Ammon's horn (tissue), 1 donor: ENCODE results near the gene KDELR1.
"Not testable (repeated sequence)": the region's sequence is repeated elsewhere in the genome, so short reads cannot be mapped to it uniquely, and the experiment has no call there.

Source experiments
- DNase-seq: peaks from one replicate; pipeline ENCODE4 v3.0.0-alpha.2; 2016; ENCODE audit warnings: low spot score

Gene KDELR1

DNA sequence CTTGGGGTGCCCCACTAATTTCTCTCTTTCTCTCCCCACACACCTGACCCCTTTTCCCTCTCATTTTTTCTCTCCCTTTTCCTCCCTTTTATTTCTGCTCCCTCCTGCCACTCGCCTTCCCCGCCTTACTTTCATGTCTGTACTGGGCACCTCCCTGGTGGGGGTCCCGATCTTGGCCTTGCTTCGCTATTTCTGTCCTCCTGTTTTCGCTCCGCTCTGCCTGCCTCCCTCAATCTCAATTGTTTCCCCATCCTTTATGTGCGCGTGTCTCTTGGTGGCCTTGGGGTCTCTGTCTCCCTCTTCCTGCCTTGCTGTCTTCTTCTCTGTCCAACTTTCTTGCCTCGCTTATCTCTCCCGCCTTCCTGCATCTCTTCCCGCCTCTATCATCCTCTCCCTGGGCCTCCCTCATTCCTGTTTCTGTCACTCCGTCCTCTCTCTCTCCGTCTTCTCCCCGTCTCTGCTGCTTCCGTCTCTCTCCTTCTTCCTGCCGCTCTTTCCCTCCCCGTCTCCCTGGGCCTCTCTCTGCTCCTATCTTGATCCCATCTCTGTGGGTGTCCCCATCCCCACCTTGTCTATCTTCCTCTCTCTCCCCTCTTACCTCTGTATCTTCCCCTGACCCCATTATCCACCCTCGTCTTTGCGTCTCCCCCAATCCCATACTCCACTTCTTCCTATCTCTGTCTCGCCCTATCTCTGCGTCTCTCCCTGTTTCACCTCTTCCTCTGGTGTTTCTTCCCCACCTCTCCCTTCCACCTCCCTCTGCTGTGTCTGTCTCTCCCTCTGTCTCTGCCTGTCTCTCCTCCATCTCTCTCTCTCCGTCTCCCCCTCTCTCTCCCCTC lies 6.1 kb upstream of the KDELR1 start:
- DNase-seq = no peak

DNA sequence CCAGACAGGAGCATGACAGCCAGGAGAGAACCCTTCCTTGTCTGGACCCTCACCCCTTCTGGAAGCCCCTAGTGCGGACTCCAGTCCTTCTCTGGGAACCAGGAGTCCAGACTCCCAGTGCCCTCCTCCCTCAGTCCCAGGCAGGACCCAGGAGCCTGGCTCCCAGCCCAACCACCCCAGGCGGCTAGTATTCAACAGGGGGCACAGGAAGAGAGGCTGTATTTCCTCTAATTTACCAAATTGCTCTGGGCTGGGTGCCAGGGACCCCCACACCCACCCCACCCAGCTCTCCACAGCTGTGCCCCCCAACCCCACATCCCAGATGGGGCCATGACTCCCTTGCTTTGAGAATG lies 5.4 kb upstream of the KDELR1 start:
- DNase-seq = no peak

DNA sequence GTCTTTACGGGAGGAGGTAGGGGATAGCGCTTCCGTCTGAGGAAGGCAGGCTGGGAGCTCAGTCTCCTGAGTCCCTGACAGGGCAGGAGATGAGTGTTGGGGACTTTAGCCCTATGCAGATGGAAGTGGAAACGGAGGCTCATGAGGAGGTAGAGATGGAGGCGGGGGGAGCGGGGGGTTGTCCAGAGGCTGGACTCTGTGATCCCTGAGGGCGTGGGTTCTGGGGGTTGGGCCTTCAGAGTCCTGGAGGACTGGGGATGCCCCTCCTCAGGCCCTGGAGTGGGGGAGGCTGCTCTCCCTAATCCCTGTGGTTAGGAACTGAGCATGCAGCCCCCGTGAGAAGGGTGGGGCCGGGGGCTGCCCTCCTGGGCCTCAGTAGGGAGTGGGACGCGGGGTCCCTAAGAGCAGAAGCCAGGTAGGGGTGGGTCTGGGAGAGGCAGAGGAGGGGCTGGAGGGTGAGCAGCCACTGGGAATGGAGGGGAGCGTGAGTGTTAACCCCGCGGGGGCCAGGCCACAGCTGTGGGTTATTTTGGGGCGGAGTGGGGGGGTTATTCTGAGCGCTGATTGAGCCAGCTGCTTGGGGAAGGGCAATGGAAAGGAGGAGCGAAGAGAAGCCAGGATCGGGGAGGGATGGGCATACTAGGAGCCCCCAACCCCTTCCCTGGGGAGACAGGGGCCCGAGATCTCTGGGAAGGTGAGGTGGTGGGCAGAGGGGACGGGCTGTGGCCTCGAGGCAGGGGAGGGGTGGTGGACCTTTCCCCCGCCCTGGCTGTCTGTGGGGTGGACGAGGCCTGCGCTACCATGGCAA lies 4.9 kb upstream of the KDELR1 start:
- DNase-seq = no peak

DNA sequence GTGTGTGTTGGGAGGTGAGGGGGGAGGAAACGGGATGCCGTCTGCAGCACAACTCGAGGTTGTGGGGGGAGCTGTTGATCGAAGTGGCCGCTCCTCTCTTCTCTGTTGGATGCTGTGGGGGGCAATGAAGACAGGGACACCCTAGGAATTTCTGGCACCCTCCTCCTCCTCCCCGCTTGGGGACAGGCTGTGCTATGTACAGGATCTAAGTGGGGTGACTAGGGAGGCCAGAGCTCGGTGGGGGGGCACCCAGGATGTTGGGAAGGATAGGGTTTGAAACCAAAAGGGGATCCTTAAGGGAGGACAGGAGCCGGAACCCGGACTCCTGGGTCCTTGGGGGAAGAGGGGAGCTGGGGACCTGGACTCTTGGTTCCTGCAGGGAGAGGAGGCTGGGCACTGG lies 4.1 kb upstream of the KDELR1 start:
- no peak for DNase-seq

- no peak for DNase-seq
These were observed 3.8 kb upstream of the KDELR1 start for GRCh38 chr19:48395170-48395455.

- DNase-seq = no peak
These were observed 3.2 kb upstream of the KDELR1 start for GRCh38 chr19:48394331-48395169.

DNA sequence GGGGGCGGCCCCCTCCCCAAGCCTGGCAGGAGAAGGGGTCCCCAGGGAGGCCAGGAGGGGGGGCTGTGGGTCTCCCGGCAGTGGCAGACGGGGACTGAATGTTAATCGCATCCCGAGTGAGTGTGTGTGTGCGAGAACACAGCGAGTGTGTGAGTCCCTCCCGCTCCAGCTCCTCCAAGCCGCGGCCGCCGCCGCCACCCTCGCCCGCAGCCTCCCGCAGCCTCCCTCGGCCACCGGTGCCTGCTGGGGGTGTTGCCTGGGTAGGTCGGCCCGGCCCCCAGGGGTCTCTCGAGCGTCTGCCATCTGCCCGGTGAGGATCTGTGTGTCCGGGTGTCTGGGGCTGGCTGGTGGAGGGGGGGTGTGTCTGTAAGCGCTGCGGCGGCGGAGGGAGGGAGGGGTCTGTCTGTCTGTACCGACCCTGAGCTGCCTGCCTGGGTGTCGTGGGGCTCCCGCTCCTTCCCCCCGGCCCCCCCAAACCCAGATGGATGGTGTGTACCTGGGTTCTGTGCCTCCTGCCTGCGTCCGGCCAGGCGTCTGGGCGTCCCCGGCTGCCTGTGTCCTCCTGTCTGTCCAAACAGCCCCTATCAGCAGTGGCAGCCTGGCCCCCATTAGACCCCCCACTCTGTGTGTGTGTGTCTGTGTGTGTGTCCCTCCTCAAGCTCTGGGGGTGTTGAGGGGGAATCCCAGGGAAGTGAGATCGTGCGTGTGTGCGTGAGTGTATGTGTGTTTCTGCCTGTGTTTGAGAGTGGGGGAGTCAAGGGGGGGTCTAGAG lies 2.4 kb upstream of the KDELR1 start, which contains the start of gene GRIN2D:
TSS of gene GRIN2D (plus strand) at position 110 of the 772 bp plus-strand sequence. CDS start 4,725 bp downstream, outside the sequence.
- DNase-seq = no peak

DNA sequence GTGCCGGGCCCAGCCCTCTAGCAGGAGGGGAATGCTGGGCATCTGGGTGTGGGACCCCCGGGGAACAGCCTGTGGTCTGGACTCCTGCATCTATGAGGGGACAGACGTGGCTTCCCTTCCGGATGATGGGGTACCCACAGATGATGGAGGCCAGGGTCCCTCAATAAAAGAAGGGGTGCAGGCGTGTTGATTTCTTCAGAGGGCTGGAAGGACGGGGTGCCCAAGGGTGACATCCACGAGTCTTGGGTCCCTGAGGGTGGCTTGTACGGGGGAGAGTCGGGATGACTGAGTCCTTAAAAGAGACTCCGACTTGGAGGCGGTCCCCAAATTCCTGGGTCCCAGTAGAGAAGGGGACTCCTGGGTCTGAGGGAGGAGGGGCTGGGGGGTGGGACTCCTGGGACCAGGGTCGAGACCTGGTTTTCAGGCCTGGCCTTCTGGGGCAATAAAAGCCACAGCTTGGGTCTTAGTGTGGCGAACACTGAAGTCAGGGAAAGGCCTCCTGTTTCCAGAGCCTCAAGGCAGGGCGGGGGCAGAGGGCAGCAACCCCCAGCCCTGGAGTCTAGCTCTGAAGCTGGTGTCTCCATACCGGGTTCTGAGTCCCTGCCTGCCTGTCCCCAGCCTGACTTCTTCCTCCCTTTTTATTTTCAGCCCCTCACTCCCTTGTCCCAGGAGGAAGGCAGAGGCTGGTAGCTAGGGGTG lies 1.7 kb upstream of the KDELR1 start:
- no peak for DNase-seq

DNA sequence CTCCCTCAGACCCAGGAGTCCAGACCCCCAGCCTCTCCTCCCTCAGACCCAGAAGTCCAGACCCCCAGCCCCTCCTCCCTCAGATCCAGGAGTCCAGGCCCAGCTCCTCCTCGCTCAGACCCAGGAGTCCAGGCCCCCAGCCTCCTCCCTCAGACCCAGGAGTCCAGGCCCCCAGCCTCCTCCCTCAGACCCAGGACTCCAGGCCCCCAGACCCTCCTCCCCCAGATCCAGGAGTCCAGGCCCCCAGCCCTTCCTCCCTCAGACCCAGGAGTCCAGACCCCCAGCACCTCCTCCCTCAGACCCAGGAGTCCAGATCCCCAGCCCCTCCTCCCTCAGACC lies 624 bp upstream of the KDELR1 start:
- not testable (repeated sequence) for DNase-seq

DNA sequence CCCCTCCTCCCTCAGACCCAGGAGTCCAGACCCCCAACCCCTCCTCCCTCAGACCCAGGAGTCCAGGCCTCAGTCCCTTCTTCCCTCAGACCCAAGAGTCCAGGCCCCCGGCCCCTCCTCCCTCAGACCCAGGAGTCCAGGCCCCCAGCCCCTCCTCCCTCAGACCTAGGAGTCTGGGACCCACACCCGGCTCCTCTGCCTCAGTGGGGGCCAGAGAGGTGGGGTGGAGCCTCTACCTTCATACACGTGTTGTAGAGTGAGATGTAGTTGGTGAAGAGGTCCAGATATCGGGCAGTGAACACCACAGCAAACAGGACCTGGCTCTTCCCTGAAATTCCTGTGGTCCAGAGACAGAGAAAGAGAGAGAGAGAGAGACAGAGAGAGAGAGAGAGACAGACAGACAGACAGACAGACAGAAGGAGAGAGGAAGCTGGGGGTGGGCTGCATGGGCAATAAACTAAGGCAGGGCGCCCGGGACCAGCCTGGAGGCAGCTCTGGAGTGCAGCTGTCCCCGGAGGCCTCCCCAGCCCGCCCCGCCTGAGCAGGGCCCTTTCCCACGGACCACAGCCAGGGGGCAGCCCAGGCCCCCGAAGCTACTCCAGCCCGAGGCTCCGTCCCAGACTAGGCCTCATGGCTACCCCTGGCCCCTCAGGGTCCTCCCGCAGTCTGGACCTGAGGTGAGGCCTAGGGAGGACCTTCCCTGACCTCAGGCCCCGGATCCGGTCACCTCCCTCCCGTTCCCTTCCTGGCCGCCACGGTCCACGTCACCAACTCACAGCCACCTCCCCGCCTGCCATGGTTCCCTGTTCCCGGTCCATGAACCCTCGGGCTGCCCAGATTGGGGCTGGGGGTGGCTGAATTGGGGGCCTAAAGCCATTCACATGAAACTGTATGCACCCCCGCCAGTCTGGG lies 907 bp downstream of the KDELR1 start:
- peak; percentile 67 for DNase-seq

GRCh38 chr19:48386981-48387380 lies 4.4 kb downstream of the KDELR1 start:
- no peak for DNase-seq

- DNase-seq = no peak
These were observed 5.8 kb downstream of the KDELR1 start for GRCh38 chr19:48385461-48386087.

DNA sequence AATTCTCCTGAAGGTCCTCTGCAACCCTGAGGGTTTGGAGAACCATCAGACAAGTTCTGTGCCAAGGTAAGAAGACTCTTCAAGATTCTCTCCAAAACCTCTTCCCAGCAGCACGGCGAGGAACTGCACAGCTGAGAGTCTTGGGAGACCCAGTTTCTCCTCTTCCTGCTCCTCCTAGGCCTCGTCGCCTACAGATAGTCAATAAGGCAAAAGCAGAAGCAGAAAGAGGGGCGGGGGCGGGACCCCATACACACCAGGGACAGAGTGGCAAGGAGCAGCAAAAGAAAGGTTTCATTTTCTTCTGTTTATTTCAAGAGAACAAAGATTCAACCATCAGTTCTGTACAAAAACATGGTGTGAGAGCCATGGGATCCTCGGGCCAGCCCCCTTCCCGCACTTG lies 9.1 kb downstream of the KDELR1 start:
- no peak for DNase-seq

DNA sequence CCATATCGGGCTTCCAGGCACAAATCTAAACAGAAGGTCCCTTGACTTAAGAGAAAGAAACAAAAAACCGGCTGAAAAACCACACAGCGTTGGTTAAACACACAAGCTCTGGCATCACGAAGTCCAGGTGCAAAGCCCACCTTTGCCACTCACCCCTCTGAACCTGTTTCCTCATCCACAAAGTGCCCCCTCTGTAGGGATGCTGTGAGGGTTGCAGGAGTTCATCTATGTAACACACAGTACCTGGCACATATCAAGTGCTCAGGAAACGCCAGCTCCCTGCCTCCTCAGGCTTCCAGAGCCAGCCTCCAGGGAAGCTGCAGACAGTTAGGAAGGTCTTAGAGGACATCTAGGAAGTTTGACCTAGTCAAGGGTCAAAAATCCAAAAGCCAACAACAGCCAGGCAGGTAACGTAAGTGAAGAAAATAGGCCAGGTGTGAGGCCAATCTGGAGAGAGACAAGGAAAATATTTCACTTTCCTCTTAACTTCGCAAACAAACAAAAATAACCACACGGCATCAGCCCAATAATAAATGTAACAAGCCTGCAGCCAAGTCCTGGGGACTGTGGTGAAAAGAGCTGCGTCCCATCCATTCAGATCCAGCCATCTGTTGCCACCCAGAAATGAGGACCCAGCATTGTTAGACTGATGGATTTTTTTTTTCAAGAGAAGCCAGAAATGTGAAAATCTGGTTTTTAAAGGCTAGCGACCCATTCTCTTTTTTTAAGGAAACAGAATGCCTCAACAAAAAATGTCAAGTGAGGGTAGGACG lies 10.0 kb downstream of the KDELR1 start:
- DNase-seq = no peak

DNA sequence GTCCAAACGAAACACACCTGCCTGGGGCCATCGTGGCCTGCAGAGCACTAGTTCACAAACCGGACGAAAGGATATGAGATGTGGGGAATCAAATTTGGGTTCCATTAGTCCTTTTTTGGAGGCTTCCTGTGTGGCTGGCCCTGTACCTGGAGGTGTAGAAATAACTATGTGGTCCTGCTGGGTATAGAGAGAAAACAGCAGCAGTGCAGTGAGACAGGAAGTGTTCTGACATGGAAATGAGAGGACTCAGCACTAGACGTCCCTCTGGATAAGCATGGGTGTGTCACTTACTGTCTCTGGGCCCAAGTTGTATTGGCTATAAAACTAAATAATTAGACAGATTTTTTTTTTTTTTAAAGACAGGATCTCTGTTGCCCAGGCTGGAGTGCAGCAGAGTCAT lies 12.3 kb downstream of the KDELR1 start:
- DNase-seq = no peak

- no peak for DNase-seq
These were observed 13.2 kb downstream of the KDELR1 start for GRCh38 chr19:48378194-48378570.

DNA sequence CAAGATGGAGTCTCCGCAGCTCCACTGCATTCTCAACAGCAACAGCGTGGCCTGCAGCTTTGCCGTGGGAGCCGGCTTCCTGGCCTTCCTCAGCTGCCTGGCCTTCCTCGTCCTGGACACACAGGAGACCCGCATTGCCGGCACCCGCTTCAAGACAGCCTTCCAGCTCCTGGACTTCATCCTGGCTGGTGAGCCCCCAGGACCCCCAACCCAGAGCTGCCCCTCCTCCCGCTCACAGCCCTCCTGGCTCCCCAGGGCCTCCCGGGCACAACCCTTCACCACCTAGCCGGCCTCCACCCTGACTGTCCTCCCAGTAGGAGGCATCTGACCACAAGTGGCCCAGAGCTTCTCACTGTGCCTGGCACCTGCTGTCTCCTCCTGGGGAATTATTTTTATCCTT lies 17.8 kb downstream of the KDELR1 start:
- DNase-seq = no peak

GRCh38 chr19:48372904-48373303 lies 18.4 kb downstream of the KDELR1 start:
- no peak for DNase-seq

- DNase-seq = not testable (repeated sequence)
These were observed 19.6 kb downstream of the KDELR1 start for GRCh38 chr19:48371771-48372170.
